Activated CD8-positive, alpha-beta T cell treated with anti-CD3 and anti-CD28 coated beads, Interleukin-2, amount 10 ng/mL, durations not matched to agents 7 days and 5 days (primary cell): Measurements from ENCODE around the gene CPA2. TPM values are rescaled to one million over a fixed set of nuclear protein-coding genes. Genes with fewer than 3 reads are reported as not detected.

Source experiments
- ATAC-seq: fragments of 150-1000 bp; cut with Tn5 transposase; one replicate; pipeline ENCODE4 v1.10.0; 2021; ENCODE audit warnings: moderate library complexity
- CTCF ChIA-PET: fragments of 350-600 bp; sonication (Branson Sonifier 250); formaldehyde crosslinking; loops from one replicate; lab custom pipeline; 2021; ENCODE audit warnings: antibody characterized with exemption; lab: Charles Lee
- POLR2A ChIA-PET: fragments of 350-600 bp; sonication (Branson Sonifier 250); formaldehyde crosslinking; loops from one replicate; lab custom pipeline; 2021; ENCODE audit warnings: antibody characterized with exemption; lab: Charles Lee
- DNase-seq: peaks from one replicate; pipeline ENCODE4 v3.0.0-alpha.2; 2020
- H3K27ac Mint-ChIP-seq: one replicate; pipeline ENCODE4 v1.8.0; 2021; ENCODE audit warnings: mild to moderate bottlenecking, mixed read lengths
- H3K27me3 Mint-ChIP-seq: one replicate; pipeline ENCODE4 v1.8.0; 2021; ENCODE audit warnings: low read depth, mixed read lengths
- H3K36me3 Mint-ChIP-seq: one replicate; pipeline ENCODE4 v1.8.0; 2021; ENCODE audit warnings: low read depth, mixed read lengths
- H3K4me1 Mint-ChIP-seq: one replicate; pipeline ENCODE4 v1.8.0; 2021; ENCODE audit warnings: low read depth, mixed read lengths
- H3K4me3 Mint-ChIP-seq: one replicate; pipeline ENCODE4 v1.8.0; 2021; ENCODE audit warnings: mild to moderate bottlenecking, mixed read lengths
- H3K9me3 Mint-ChIP-seq: one replicate; pipeline ENCODE4 v1.8.0; 2022; ENCODE audit warnings: mixed read lengths; ENCODE audit not compliant: insufficient read depth
- total RNA-seq, 2 experiments: library from RNA; stranded (reverse); gene quantifications; one replicate each; pipeline ENCODE4 v1.2.3, GENCODE V29; 2021

Gene CPA2
- total RNA-seq, 2 experiments from 2014 or later: not detected

- no peaks in the 10 kb centered on the region for H3K36me3 Mint-ChIP-seq
- H3K27me3 Mint-ChIP-seq: peaks cover 6% of the 10 kb centered on the region
- H3K4me3 Mint-ChIP-seq: no peak overlapping the region
- ChIA-PET POLR2A (no interaction called here), CTCF (no interaction called here)
- H3K9me3 Mint-ChIP-seq: no peaks in the 10 kb centered on the region
- ATAC-seq (no peak), DNase-seq (no peak)
- H3K4me1 Mint-ChIP-seq: peaks cover 8% of the 10 kb centered on the region
- H3K27ac Mint-ChIP-seq: no peak overlapping the region
These were observed 7.6 kb downstream of the CPA2 start for GRCh38 chr7:130274296-130274695.

DNA sequence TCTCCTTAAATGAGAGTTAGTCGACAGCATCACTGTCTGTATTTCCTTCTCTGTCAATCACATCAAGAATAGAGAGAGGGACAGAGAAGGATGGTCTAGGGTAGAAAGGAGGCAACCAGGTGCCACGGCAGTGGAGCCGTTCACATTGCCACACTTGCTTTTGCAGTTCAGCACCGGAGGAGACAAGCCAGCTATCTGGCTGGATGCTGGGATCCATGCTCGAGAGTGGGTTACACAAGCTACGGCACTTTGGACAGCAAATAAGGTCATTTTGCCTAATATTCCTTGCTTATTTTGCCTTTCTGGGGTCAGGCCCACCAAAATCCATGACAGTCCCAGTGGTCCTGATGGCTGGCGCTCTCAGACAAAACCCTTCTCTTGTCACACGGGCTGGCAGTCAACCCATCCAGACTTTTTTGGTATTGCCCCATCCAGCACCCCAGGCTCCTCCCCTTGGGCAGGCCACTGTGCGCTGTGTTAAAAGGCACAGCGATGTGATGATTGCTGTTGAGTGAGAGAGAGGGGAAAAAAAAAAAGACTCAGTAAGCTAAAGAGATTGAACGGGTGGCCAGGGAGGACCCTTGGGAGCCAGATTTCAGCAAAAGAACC is 8.4 kb downstream of the CPA2 start:
- Mint-ChIP-seq H3K36me3 (no peaks in the 10 kb centered on the region), H3K4me1 (peaks cover 8% of the 10 kb centered on the region), H3K27ac (no peak overlapping the region), H3K9me3 (no peaks in the 10 kb centered on the region), H3K4me3 (no peak overlapping the region), H3K27me3 (peaks cover 6% of the 10 kb centered on the region)
- CTCF ChIA-PET: no interaction called here
- ATAC-seq: no peak
- POLR2A ChIA-PET: no interaction called here
- no peak for DNase-seq

- no peak for DNase-seq
- peaks cover 6% of the 10 kb centered on the region for H3K27me3 Mint-ChIP-seq
- ChIA-PET CTCF (no interaction called here), POLR2A (no interaction called here)
- no peak for ATAC-seq
- H3K4me3 Mint-ChIP-seq: no peak overlapping the region
- H3K4me1 Mint-ChIP-seq: peaks cover 8% of the 10 kb centered on the region
- H3K36me3 Mint-ChIP-seq: no peaks in the 10 kb centered on the region
- no peak overlapping the region for H3K27ac Mint-ChIP-seq
- no peaks in the 10 kb centered on the region for H3K9me3 Mint-ChIP-seq
These were observed 9.2 kb downstream of the CPA2 start for GRCh38 chr7:130275826-130276297.

- no peaks in the 10 kb centered on the region for H3K36me3 Mint-ChIP-seq
- ATAC-seq (no peak), DNase-seq (no peak)
- no peak overlapping the region for H3K4me3 Mint-ChIP-seq
- peaks cover 8% of the 10 kb centered on the region for H3K4me1 Mint-ChIP-seq
- ChIA-PET POLR2A (no interaction called here), CTCF (interaction anchor here (1.0 to 1.1 kb wide), 2 partner anchors 205 to 481 kb away, joined by 3 read pairs; no protein-coding TSS in a partner anchor)
- no peaks in the 10 kb centered on the region for H3K9me3 Mint-ChIP-seq
- H3K27me3 Mint-ChIP-seq: peaks cover 6% of the 10 kb centered on the region
- H3K27ac Mint-ChIP-seq: no peak overlapping the region
These were observed 10.4 kb downstream of the CPA2 start for GRCh38 chr7:130276796-130277762.

DNA sequence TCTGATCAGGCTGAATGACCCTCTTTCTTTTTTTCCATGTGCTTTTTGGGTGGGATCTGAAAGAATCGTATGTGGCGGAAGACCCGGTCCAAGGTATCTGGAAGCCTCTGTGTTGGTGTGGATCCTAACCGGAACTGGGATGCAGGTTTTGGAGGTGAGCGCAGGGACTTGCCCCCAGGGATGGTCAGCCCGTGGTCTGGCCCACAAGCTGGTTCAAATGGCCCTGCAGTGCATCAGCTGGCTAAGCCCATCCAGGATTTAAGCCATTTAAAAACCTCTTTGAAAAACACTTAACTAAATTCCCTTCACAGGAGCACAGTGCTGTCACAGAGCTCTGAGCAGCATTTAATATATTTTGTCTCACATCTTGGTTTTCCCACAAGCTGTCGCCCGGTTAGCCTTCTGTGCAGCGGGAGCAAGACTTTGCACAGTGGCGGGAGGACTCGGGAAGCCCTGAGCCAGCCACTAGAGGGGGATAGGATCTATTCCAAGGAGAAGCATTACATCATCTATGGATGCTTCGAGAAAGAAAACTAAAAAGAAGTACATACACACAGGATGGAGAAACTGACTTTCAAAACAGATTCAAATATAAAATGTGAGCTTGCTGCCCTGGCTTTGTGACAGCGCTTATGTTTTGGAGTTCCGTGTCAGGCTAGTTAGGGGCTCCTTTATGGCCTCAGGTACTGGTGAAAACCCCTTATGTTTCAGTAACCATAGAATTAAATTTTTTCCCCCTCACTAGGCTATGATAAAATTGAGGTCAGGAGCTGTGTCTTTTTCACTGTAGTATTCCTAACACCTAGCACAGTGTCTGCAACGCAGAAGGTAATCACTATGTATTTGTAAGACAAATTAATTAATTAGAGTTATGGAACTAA is 11.3 kb downstream of the CPA2 start:
- Mint-ChIP-seq H3K27ac (no peak overlapping the region), H3K27me3 (peaks cover 6% of the 10 kb centered on the region), H3K9me3 (no peaks in the 10 kb centered on the region), H3K36me3 (no peaks in the 10 kb centered on the region), H3K4me1 (peaks cover 5% of the 10 kb centered on the region), H3K4me3 (no peak overlapping the region)
- ChIA-PET POLR2A (no interaction called here), CTCF (interaction anchor here (1.0 to 1.1 kb wide), 2 partner anchors 206 to 480 kb away, joined by 3 read pairs; no protein-coding TSS in a partner anchor)
- ATAC-seq (no peak), DNase-seq (no peak)

DNA sequence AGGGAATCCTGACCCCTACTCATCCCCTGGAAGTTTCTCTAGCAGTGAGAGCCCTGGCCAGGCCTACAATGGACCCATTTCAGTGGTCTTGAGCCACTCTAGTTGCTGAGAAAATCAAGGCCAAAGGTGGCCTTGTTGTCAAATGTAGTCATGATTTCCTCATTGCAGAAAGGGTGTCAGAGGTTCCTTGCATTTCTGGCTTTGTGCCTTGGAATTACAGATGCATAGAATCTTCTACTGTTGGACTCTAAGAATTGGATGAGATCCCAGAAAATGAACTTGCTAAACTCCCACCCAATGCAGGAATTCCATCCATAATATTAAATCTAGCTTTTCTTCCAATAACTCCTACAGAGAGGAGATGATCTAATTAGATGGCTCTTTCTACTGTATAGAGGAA is 12.2 kb downstream of the CPA2 start:
- no peaks in the 10 kb centered on the region for H3K9me3 Mint-ChIP-seq
- no peaks in the 10 kb centered on the region for H3K36me3 Mint-ChIP-seq
- ATAC-seq (no peak), DNase-seq (no peak)
- H3K27ac Mint-ChIP-seq: no peak overlapping the region
- peaks cover 6% of the 10 kb centered on the region for H3K27me3 Mint-ChIP-seq
- H3K4me3 Mint-ChIP-seq: no peak overlapping the region
- no peaks in the 10 kb centered on the region for H3K4me1 Mint-ChIP-seq
- ChIA-PET POLR2A (no interaction called here), CTCF (no interaction called here)

DNA sequence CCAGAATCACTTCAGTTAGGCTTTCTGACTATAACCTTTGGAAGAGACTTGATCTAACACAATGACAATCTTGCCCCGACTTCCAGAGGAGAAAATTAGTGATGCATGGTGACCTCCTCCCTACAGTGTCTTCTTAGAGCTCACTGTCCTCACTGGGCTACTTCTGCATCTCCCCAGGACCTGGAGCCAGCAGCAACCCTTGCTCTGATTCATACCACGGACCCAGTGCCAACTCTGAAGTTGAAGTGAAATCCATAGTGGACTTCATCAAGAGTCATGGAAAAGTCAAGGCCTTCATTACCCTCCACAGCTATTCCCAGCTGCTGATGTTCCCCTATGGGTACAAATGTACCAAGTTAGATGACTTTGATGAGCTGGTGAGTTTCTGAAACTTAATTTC is 12.6 kb downstream of the CPA2 start:
- Mint-ChIP-seq H3K9me3 (no peaks in the 10 kb centered on the region), H3K27me3 (peaks cover 2% of the 10 kb centered on the region), H3K36me3 (no peaks in the 10 kb centered on the region), H3K4me3 (no peak overlapping the region), H3K4me1 (no peaks in the 10 kb centered on the region), H3K27ac (no peak overlapping the region)
- ATAC-seq (no peak), DNase-seq (no peak)
- ChIA-PET POLR2A (no interaction called here), CTCF (no interaction called here)

- Mint-ChIP-seq H3K4me1 (no peaks in the 10 kb centered on the region), H3K27ac (no peak overlapping the region), H3K4me3 (no peak overlapping the region), H3K9me3 (no peaks in the 10 kb centered on the region), H3K36me3 (no peaks in the 10 kb centered on the region), H3K27me3 (peaks cover under 1% of the 10 kb centered on the region)
- ChIA-PET CTCF (no interaction called here), POLR2A (no interaction called here)
- no peak for ATAC-seq
- no peak for DNase-seq
These were observed 13.2 kb downstream of the CPA2 start for GRCh38 chr7:130279906-130280305.

- no peaks in the 10 kb centered on the region for H3K36me3 Mint-ChIP-seq
- ATAC-seq (no peak), DNase-seq (no peak)
- no peaks in the 10 kb centered on the region for H3K27me3 Mint-ChIP-seq
- no peaks in the 10 kb centered on the region for H3K4me1 Mint-ChIP-seq
- H3K9me3 Mint-ChIP-seq: no peaks in the 10 kb centered on the region
- no peak overlapping the region for H3K4me3 Mint-ChIP-seq
- H3K27ac Mint-ChIP-seq: no peak overlapping the region
- ChIA-PET POLR2A (no interaction called here), CTCF (no interaction called here)
These were observed 14.6 kb downstream of the CPA2 start for GRCh38 chr7:130281260-130281659.

GRCh38 chr7:130286881-130287280 is 20.2 kb downstream of the CPA2 start:
- H3K36me3 Mint-ChIP-seq: no peaks in the 10 kb centered on the region
- POLR2A ChIA-PET: no interaction called here
- H3K27me3 Mint-ChIP-seq: no peaks in the 10 kb centered on the region
- no peak for DNase-seq
- H3K4me1 Mint-ChIP-seq: no peaks in the 10 kb centered on the region
- H3K4me3 Mint-ChIP-seq: no peak overlapping the region
- CTCF ChIA-PET: no interaction called here
- no peak for ATAC-seq
- H3K27ac Mint-ChIP-seq: no peak overlapping the region
- H3K9me3 Mint-ChIP-seq: no peaks in the 10 kb centered on the region

DNA sequence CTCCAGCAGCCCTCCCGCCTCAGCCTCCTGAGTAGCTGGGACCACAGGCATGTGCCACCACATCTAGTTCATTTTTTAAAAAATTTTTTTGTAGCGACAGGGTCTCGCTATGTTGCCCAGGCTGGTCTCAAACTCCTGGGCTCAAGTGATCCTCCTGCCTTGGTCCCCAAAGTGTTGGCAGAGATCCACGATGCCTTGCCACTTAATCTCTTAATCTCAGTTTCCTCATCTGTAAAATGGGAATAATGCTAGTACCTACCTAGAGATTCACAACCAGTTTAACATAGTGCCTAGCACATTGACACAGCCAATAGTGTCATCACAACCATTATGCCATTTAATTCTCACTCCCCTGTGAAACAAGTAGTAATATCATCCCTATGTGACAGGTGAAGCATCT is 21.5 kb downstream of the CPA2 start:
- Mint-ChIP-seq H3K4me1 (no peaks in the 10 kb centered on the region), H3K27ac (no peak overlapping the region), H3K36me3 (no peaks in the 10 kb centered on the region), H3K4me3 (no peak overlapping the region), H3K27me3 (no peaks in the 10 kb centered on the region), H3K9me3 (no peaks in the 10 kb centered on the region)
- ATAC-seq (no peak), DNase-seq (no peak)
- ChIA-PET CTCF (no interaction called here), POLR2A (no interaction called here)
